ENCODE results near the gene SLC43A1.

The SLC43A1 gene

GRCh38 chr11:57527056-57527631 lies 11.6 kb upstream of the SLC43A1 start:
- DNase-seq, result peak; percentile 38

GRCh38 chr11:57523419-57523818 lies 7.9 kb upstream of the SLC43A1 start:
- DNase-seq, result no peak

- DNase-seq, result no peak
Observed at GRCh38 chr11:57521116-57521515, 5.6 kb upstream of the SLC43A1 start.

GRCh38 chr11:57516061-57516443 lies 550 bp upstream of the SLC43A1 start:
- DNase-seq, result no peak

GRCh38 chr11:57514538-57515331 lies 767 bp downstream of the SLC43A1 start:
- peak; percentile 3 for DNase-seq

GRCh38 chr11:57513911-57514537 lies 1.5 kb downstream of the SLC43A1 start:
- DNase-seq, result no peak

- DNase-seq, result no peak
Observed at GRCh38 chr11:57513452-57513795, 2.1 kb downstream of the SLC43A1 start.

GRCh38 chr11:57512646-57513451 lies 2.7 kb downstream of the SLC43A1 start:
- DNase-seq, result no peak

- no peak for DNase-seq
Observed at GRCh38 chr11:57511741-57512430, 3.6 kb downstream of the SLC43A1 start.

- DNase-seq, result no peak
Observed at GRCh38 chr11:57508341-57509170, 6.9 kb downstream of the SLC43A1 start.

- DNase-seq, result no peak
Observed at GRCh38 chr11:57506522-57506921, 9.0 kb downstream of the SLC43A1 start.

GRCh38 chr11:57504511-57504910 lies 11.0 kb downstream of the SLC43A1 start:
- DNase-seq, result no peak

GRCh38 chr11:57502870-57503269 lies 12.6 kb downstream of the SLC43A1 start:
- no peak for DNase-seq

- DNase-seq, result no peak
Observed at GRCh38 chr11:57502376-57502775, 13.1 kb downstream of the SLC43A1 start.

- DNase-seq, result no peak
Observed at GRCh38 chr11:57501953-57502352, 13.5 kb downstream of the SLC43A1 start.

GRCh38 chr11:57500926-57501325 lies 14.6 kb downstream of the SLC43A1 start:
- DNase-seq, result no peak

GRCh38 chr11:57500515-57500914 lies 15.0 kb downstream of the SLC43A1 start:
- DNase-seq, result no peak

- no peak for DNase-seq
Observed at GRCh38 chr11:57499983-57500461, 15.5 kb downstream of the SLC43A1 start.

GRCh38 chr11:57499413-57499982 lies 16.0 kb downstream of the SLC43A1 start:
- no peak for DNase-seq

GRCh38 chr11:57498540-57498939 lies 17.0 kb downstream of the SLC43A1 start:
- DNase-seq, result no peak
